GM12875 (cell line): ENCODE measurements around the gene DLG5.

Source experiments
- H3K4me3 ChIP-seq: one replicate; pipeline ENCODE4 v1.5.1; 2011; ENCODE audit warnings: low read depth, low read length, control low read depth
- CTCF ChIP-seq: IDR thresholded peaks from 2 replicates; pipeline ENCODE4 v1.5.1; 2011; ENCODE audit warnings: low read depth, mild to moderate bottlenecking, control low read depth, inconsistent platforms, low read length, moderate library complexity, borderline replicate concordance; ENCODE audit not compliant: insufficient read depth

DLG5 gene

GRCh38 chr10:77873536-77874380 lies 52.8 kb downstream of the DLG5 start:
- no peak for TF ChIP-seq CTCF
- H3K4me3 ChIP-seq: no peak overlapping the region

- no peak overlapping the region for H3K4me3 ChIP-seq
- no peak for TF ChIP-seq CTCF
Observed at GRCh38 chr10:77872947-77873535, 53.5 kb downstream of the DLG5 start.

GRCh38 chr10:77872151-77872946 lies 54.2 kb downstream of the DLG5 start:
- no peak overlapping the region for H3K4me3 ChIP-seq
- TF ChIP-seq CTCF: no peak

GRCh38 chr10:77869626-77870420 lies 56.7 kb downstream of the DLG5 start:
- no peak for TF ChIP-seq CTCF

GRCh38 chr10:77868523-77868922 lies 58.0 kb downstream of the DLG5 start:
- no peak for TF ChIP-seq CTCF
- H3K4me3 ChIP-seq: no peak overlapping the region

More at GRCh38 chr10:77869626-77870420, 56.7 kb downstream of the DLG5 start:
- H3K4me3 ChIP-seq: no peak overlapping the region

GRCh38 chr10:77867124-77867719 lies 59.3 kb downstream of the DLG5 start:
- TF ChIP-seq CTCF: no peak
- H3K4me3 ChIP-seq: no peak overlapping the region
